ENCODE results near the gene TIMM21. TPM values are rescaled to one million over a fixed set of nuclear protein-coding genes. Genes with fewer than 3 reads are reported as not detected.

TIMM21 gene
- total and polyA plus RNA-seq, 5 experiments from 2014 or later, result 14.6 to 30.6 (median 17.4) TPM

GRCh38 chr18:74198453-74198852 is 50.1 kb downstream of the TIMM21 start:
- peaks cover 2 to 8% (median 5%) of the 10 kb centered on the region in 4 donors for H3K4me1 Mint-ChIP-seq
- H3K9me3 Mint-ChIP-seq, result no peaks in the 10 kb centered on the region
- POLR2A ChIA-PET, result interaction anchor here (1.1 kb wide), 1 partner anchor 144 kb away, joined by 3 read pairs; no protein-coding TSS in a partner anchor
- H3K36me3 Mint-ChIP-seq, result no peaks in the 10 kb centered on the region
- DNase-seq, result no peak
- no peak for ATAC-seq
- no peak overlapping the region for H3K4me3 Mint-ChIP-seq
- no peak overlapping the region for H3K27ac Mint-ChIP-seq
- H3K27me3 Mint-ChIP-seq, result peaks cover 0 to 7% (median 2%) of the 10 kb centered on the region in 5 donors

- Mint-ChIP-seq H3K9me3 (no peaks in the 10 kb centered on the region), H3K27me3 (peaks cover 0 to 2% (median 0%) of the 10 kb centered on the region in 5 donors), H3K4me1 (peaks cover 2 to 10% (median 5%) of the 10 kb centered on the region in 4 donors), H3K36me3 (no peaks in the 10 kb centered on the region), H3K27ac (no peak overlapping the region), H3K4me3 (no peak overlapping the region)
- DNase-seq (no peak), ATAC-seq (no peak)
- POLR2A ChIA-PET, result no interaction called here
These were observed 52.5 kb downstream of the TIMM21 start for GRCh38 chr18:74200780-74201179.

GRCh38 chr18:74203811-74204210 is 55.5 kb downstream of the TIMM21 start:
- POLR2A ChIA-PET, result interaction anchor here (0.7 kb wide), 1 partner anchor 171 kb away, joined by 4 read pairs; no protein-coding TSS in a partner anchor
- DNase-seq, result no peak
- Mint-ChIP-seq H3K4me3 (no peak overlapping the region), H3K36me3 (no peaks in the 10 kb centered on the region), H3K9me3 (no peaks in the 10 kb centered on the region), H3K27ac (no peak overlapping the region), H3K4me1 (peaks cover 0 to 4% (median 0%) of the 10 kb centered on the region in 4 donors), H3K27me3 (peaks cover 0 to 4% (median 0%) of the 10 kb centered on the region in 5 donors)
- no peak for ATAC-seq

- Mint-ChIP-seq H3K36me3 (no peaks in the 10 kb centered on the region), H3K4me3 (peak overlapping the region in 1 of 10 donors; percentile 46), H3K9me3 (no peaks in the 10 kb centered on the region), H3K4me1 (peaks cover 0 to 4% (median 0%) of the 10 kb centered on the region in 4 donors), H3K27me3 (peaks cover 0 to 4% (median 0%) of the 10 kb centered on the region in 5 donors), H3K27ac (peak overlapping the region in 1 of 10 donors; percentile 53)
- POLR2A ChIA-PET, result no interaction called here
- DNase-seq (peak in 2 of 10 donors; percentile 24 to 36), ATAC-seq (no peak)
These were observed 56.3 kb downstream of the TIMM21 start for GRCh38 chr18:74204526-74205152.

Other genes with a start within 250 kb of the TIMM21 start
- 1 to 10 TPM; 4.2 to 4.5 TPM for gene FBXO15, start 689 bp upstream of the TIMM21 start, total RNA-seq
- gene FBXO15, start 689 bp upstream of the TIMM21 start, polyA plus RNA-seq, result 1 to 10 TPM; 1.3 to 3.1 (median 2.0) TPM
- gene CYB5A, start 143.4 kb downstream of the TIMM21 start, total RNA-seq, result 10 to 100 TPM; 42.3 to 43.1 TPM
- 100 to 1,000 TPM in 1 of 3 donors, 10 to 100 TPM in 2; 80.3 to 101 (median 96.8) TPM for gene CYB5A, start 143.4 kb downstream of the TIMM21 start, polyA plus RNA-seq
- gene C18orf63, start 167.3 kb downstream of the TIMM21 start, total RNA-seq, result not detected
- gene C18orf63, start 167.3 kb downstream of the TIMM21 start, polyA plus RNA-seq, result not detected